NCI-H1092 (cell line): ENCODE results near the gene OR2F1.

Experiments used
- DNase-seq: peaks from one replicate; lab custom pipeline; 2025; lab: John Stamatoyannopoulos, UW

The OR2F1 gene, protein sequence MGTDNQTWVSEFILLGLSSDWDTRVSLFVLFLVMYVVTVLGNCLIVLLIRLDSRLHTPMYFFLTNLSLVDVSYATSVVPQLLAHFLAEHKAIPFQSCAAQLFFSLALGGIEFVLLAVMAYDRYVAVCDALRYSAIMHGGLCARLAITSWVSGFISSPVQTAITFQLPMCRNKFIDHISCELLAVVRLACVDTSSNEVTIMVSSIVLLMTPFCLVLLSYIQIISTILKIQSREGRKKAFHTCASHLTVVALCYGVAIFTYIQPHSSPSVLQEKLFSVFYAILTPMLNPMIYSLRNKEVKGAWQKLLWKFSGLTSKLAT

GRCh38 chr7:143954544-143954943, at the start of gene OR2F1:
TSS of gene OR2F1 (plus strand) at chr7:143954844. CDS start at chr7:143959971, 5,127 bp downstream.
- DNase-seq: no peak

DNA sequence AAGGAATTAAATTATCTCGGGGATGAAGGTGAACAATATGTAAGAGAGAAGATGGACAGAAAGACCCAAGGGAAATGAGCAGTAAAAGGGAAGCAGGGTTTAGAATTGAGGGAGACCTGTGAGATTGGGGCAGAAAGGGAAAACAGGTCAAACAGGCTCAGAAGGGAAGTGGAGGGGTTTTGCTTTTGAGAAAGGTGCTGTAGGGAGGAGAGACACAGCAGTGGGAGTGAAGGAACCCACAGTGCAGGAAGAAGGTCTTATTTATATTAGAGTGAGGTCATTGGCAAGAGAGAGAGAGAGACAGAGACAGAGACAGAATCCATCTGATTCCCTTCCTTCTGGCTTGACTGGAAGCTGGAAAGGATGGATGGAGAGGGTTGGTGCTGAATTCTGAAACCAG, 49.1 kb upstream of the OR2F1 start:
- no peak for DNase-seq

DNA sequence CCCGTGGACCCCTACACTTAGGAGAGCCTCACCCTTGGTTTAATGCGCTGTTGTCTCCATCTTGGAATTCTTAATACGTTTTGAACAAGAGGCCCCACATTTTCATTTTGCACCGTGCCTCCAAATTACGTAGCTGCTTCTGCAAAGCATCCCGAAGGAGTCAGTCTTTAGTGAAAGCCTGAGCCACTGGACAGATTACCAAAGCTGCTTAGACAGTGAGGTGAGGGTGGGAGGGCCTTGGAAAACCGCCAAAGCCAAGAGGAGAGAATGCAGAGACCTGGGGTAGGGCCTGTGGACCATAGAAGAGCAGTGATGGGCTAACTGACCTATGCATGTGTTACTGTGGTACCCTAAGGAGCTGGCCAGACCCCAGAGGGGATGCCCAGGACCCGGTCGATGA, 48.5 kb upstream of the OR2F1 start:
- no peak for DNase-seq

- no peak for DNase-seq
Observed at GRCh38 chr7:143906895-143907294, 47.7 kb upstream of the OR2F1 start.

GRCh38 chr7:143908120-143908519, 46.5 kb upstream of the OR2F1 start:
- no peak for DNase-seq

DNA sequence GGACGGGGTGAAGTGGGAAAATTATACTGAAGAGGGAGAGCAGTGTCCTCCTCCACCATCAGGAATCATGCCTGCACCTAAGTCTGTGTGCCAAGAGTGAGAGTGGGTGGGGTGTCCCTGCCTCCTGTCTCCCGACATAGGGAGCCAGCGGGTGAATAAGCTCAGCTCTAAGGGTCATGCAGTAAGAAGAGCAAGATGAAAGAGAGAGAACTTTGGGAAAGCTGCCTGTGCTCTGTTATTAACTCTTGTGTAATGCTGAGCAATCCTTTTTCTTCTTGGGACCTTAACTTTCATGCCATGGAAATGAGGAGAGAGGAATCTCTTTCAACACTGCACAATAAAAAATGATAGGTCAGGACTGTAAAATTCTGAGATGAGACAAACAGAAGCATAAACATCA, 44.8 kb upstream of the OR2F1 start:
- DNase-seq: no peak

DNA sequence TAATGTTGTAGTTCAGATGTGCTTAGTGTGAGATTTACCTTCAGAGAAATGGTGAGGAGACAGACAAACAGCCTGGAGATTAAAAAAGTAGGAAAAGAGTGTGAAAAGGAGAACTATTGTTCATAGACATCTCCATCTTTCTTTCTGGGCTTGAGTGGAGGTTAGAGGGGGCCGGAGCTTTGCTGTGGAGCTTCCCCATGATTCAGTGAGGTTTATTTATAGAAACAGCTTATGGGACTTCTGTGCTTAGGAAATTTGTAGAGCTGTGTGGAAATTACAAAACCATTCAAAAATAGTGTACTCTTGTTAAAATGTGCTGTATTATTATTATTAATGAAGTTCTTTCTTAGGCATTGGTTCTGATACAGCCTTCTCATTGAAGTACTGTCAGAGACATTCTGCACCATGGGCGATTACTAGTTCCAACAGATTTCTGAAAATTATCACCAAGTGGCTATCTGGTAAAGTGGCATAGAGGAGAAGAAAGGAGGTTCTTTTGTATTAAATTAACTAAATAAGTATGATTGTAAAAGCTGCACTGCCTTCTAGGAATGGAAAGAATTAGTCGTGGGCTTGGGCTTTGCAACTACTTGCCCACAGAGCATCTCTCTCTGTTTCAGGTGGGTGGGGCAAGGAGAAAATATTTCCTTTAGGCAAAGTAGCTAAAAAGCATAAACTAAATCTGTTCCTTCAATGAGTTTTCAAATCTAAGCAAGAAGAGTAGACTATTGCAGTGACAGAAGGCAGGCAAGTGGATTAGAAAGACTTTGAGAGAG, 44.0 kb upstream of the OR2F1 start:
- no peak for DNase-seq

GRCh38 chr7:143913945-143914615, 40.6 kb upstream of the OR2F1 start:
- no peak for DNase-seq

DNA sequence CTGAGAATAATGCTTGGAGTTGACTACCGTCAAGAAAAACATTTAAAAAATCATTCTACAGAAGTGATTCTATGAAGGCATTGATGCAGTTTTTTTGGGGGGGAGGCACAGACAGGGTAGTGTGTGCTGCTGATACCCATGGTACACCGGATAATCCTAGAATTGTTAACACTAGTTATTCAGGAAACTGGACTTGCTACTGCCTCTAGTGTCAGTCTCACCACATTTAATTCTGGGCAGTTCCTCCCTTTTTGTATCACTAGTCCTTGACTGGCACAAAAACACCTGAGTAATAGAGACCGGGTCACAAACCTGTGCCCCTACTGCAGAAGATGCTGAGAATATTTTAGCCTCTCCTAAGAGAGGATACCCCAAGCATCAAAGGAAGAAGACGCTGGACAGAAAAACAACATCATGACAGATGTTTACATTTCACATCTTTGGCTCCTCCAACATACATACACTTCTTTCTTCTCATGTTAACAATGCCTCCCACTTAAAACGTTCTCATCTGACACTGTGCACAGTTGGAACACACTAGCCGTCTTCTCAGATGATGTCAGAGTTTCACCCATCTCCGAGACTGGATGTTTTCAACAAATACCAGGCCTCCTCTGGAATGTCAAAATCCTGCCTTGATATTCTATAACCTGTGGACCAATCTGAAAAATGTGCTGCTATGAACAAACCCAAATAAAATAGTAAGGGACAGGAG, 39.5 kb upstream of the OR2F1 start:
- no peak for DNase-seq

DNA sequence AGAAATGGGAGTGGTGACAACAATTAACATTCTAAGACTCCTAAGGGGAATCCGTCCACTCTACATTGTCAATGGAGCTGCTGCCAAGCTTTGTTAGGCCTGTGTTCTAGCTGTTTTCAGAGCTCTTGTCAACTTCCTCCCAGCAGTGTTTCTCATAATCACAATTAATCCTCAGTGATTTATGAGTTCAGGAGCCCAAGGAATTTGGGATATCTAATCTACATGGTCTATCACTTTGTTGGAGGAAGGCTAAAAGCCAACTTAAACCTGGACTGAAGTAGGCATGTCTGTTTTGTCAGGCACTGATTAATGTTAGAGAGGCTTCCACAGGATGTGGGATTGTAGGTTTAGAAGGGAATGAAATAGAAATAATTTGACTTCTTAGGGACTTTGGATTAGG, 29.8 kb upstream of the OR2F1 start:
- DNase-seq: no peak

- DNase-seq: no peak
Observed at GRCh38 chr7:143929224-143929920, 25.3 kb upstream of the OR2F1 start.

- no peak for DNase-seq
Observed at GRCh38 chr7:143931739-143932138, 22.9 kb upstream of the OR2F1 start.

GRCh38 chr7:143934526-143935325, 19.9 kb upstream of the OR2F1 start, which contains the start of gene OR2F2:
TSS of gene OR2F2 (plus strand) at chr7:143935233. CDS start at chr7:143935233, 0 bp downstream.
- no peak for DNase-seq

- DNase-seq: no peak
Observed at GRCh38 chr7:143936087-143937009, 18.3 kb upstream of the OR2F1 start.

GRCh38 chr7:143938379-143939243, 16.0 kb upstream of the OR2F1 start:
- DNase-seq: no peak

- DNase-seq: no peak
Observed at GRCh38 chr7:143945423-143945822, 9.2 kb upstream of the OR2F1 start.

DNA sequence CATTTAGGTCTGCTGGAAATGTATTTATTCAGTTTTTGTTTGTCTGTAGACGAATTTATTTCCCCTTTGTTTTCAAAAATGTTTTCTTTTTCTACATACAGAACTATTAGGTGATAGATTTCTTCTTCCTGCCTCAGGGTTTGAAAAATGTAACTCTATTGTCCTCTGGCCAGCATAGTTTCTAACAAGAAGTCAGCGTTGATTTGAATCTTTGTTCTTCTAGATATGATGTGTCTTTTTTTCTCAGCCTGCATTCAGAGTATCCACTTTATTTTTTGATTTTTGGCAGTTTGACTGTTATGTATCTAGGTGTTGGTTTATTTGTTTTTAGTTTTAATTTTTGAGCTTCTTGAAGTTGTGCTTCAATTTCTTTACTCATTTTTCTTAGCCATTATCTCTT, 7.5 kb upstream of the OR2F1 start:
- DNase-seq: no peak

DNA sequence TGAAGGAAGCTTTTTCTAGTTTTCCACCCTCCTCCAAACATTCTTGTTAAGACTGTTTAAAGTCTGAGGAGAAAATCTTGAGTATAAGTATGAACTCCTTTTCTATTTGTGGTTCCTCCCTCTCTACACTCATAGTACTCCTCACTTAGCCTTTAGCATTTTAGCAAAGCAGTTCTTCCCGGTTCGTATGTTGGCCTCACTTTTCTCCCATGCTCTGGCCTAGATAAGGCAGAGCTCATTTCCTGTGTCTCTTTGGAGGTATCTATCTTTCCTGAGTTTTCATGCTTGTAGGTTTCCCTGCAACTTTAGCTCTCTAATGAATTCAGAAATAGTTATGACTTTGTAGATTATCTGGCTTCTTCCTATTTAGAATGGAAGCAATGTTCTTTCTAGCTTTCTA, 5.9 kb upstream of the OR2F1 start:
- DNase-seq: no peak

- DNase-seq: no peak
Observed at GRCh38 chr7:143953421-143953820, 1.2 kb upstream of the OR2F1 start.
